ENCODE results near the gene SCMH1.
"Not testable (repeated sequence)": the region's sequence is repeated elsewhere in the genome, so short reads cannot be mapped to it uniquely, and the experiment has no call there.

The SCMH1 gene

GRCh38 chr1:41122148-41122547 is 120.0 kb downstream of the SCMH1 start:
- H3K27me3 ChIP-seq (ENCODE audit: insufficient read depth, low read depth, severe bottlenecking): no peaks in the 10 kb centered on the region
- peaks cover 21% of the 10 kb centered on the region for H3K36me3 ChIP-seq
- no peaks in the 10 kb centered on the region for H3K9me3 ChIP-seq (ENCODE audit: severe bottlenecking)
- TF ChIP-seq CTCF (IDR thresholded peaks at IDR 0.05; ENCODE audit: low read depth, low read length): no peak
- no peak overlapping the region for H3K4me3 ChIP-seq (ENCODE audit: low read depth, low read length)
- H3K27ac ChIP-seq: no peak overlapping the region
- no peak for DNase-seq

GRCh38 chr1:41118645-41119044 is 123.5 kb downstream of the SCMH1 start:
- Histone ChIP-seq H3K36me3 (peaks cover 46% of the 10 kb centered on the region), H3K27ac (no peak overlapping the region), H3K27me3 (ENCODE audit: insufficient read depth, low read depth, severe bottlenecking) (no peaks in the 10 kb centered on the region), H3K4me3 (ENCODE audit: low read depth, low read length) (no peak overlapping the region), H3K9me3 (ENCODE audit: severe bottlenecking) (no peaks in the 10 kb centered on the region)
- no peak for DNase-seq
- TF ChIP-seq CTCF (IDR thresholded peaks at IDR 0.05; ENCODE audit: low read depth, low read length): no peak

GRCh38 chr1:41117241-41117640 is 124.9 kb downstream of the SCMH1 start:
- H3K27ac ChIP-seq; DNase-seq; H3K27me3 ChIP-seq (ENCODE audit: insufficient read depth, low read depth, severe bottlenecking); H3K9me3 ChIP-seq (ENCODE audit: severe bottlenecking); H3K4me3 ChIP-seq (ENCODE audit: low read depth, low read length): not testable (repeated sequence)
- H3K36me3 ChIP-seq: peaks cover 52% of the 10 kb centered on the region

GRCh38 chr1:41110736-41111135 is 131.4 kb downstream of the SCMH1 start:
- Histone ChIP-seq H3K27me3 (ENCODE audit: insufficient read depth, low read depth, severe bottlenecking) (no peaks in the 10 kb centered on the region), H3K27ac (no peak overlapping the region), H3K36me3 (peaks cover 61% of the 10 kb centered on the region), H3K9me3 (ENCODE audit: severe bottlenecking) (no peaks in the 10 kb centered on the region), H3K4me3 (ENCODE audit: low read depth, low read length) (no peak overlapping the region)
- no peak for TF ChIP-seq CTCF (IDR thresholded peaks at IDR 0.05; ENCODE audit: low read depth, low read length)
- no peak for DNase-seq

- Histone ChIP-seq H3K4me3 (ENCODE audit: low read depth, low read length) (no peak overlapping the region), H3K27ac (no peak overlapping the region), H3K36me3 (peaks cover 59% of the 10 kb centered on the region), H3K27me3 (ENCODE audit: insufficient read depth, low read depth, severe bottlenecking) (no peaks in the 10 kb centered on the region), H3K9me3 (ENCODE audit: severe bottlenecking) (no peaks in the 10 kb centered on the region)
- no peak for DNase-seq
- no peak for TF ChIP-seq CTCF (IDR thresholded peaks at IDR 0.05; ENCODE audit: low read depth, low read length)
These were observed 131.8 kb downstream of the SCMH1 start for GRCh38 chr1:41110286-41110685.

- Histone ChIP-seq H3K27ac (no peak overlapping the region), H3K9me3 (ENCODE audit: severe bottlenecking) (no peaks in the 10 kb centered on the region), H3K36me3 (peaks cover 55% of the 10 kb centered on the region), H3K4me3 (ENCODE audit: low read depth, low read length) (no peak overlapping the region), H3K27me3 (ENCODE audit: insufficient read depth, low read depth, severe bottlenecking) (no peaks in the 10 kb centered on the region)
- TF ChIP-seq CTCF (IDR thresholded peaks at IDR 0.05; ENCODE audit: low read depth, low read length): no peak
- no peak for DNase-seq
These were observed 132.6 kb downstream of the SCMH1 start for GRCh38 chr1:41109310-41110197.
